Measurements from ENCODE around the gene APCDD1. TPM values are rescaled to one million over a fixed set of nuclear protein-coding genes. Genes with fewer than 3 reads are reported as not detected.

Gene APCDD1
- total RNA-seq, 2 donors from 2014 or later: not detected

- Mint-ChIP-seq H3K9me3 (no peaks in the 10 kb centered on the region), H3K27me3 (peaks cover 19 to 21% of the 10 kb centered on the region in 2 donors), H3K27ac (no peak overlapping the region)
Observed at GRCh38 chr18:10477863-10478260, 23.4 kb downstream of the APCDD1 start.

DNA sequence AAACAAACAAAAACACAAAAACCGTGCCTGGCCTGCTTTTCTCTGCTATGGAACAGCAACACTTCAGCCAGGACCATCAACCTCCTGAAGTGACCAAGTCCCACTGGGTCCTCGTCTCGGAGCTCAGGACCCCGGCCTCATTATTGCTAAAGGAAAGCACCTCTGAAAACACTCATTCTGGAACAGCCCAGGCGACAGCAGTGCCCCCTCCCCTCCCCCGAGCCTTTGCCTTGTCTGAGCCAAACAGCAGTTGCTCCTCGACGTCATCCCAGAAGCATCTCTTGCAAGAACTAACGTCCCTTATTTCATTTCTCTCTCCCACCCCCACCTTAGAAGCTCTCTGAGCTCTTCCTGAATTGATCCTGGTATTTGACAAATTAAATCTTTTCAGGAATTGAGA is 27.4 kb downstream of the APCDD1 start:
- no peaks in the 10 kb centered on the region for H3K36me3 Mint-ChIP-seq
- H3K9me3 Mint-ChIP-seq: no peaks in the 10 kb centered on the region
- no peaks in the 10 kb centered on the region for H3K4me1 Mint-ChIP-seq (ENCODE audit: low read depth in 2 of 2)
- H3K27ac Mint-ChIP-seq: no peak overlapping the region
- no peak for ATAC-seq
- DNase-seq (ENCODE audit: low spot score): no peak
- peaks cover 16 to 18% of the 10 kb centered on the region in 2 donors for H3K27me3 Mint-ChIP-seq
- no peak overlapping the region for H3K4me3 Mint-ChIP-seq

More at GRCh38 chr18:10477863-10478260, 23.4 kb downstream of the APCDD1 start:
- ATAC-seq: no peak
- Mint-ChIP-seq H3K4me3 (no peak overlapping the region), H3K4me1 (ENCODE audit: low read depth in 2 of 2) (no peaks in the 10 kb centered on the region), H3K36me3 (no peaks in the 10 kb centered on the region)
- no peak for DNase-seq (ENCODE audit: low spot score)

DNA sequence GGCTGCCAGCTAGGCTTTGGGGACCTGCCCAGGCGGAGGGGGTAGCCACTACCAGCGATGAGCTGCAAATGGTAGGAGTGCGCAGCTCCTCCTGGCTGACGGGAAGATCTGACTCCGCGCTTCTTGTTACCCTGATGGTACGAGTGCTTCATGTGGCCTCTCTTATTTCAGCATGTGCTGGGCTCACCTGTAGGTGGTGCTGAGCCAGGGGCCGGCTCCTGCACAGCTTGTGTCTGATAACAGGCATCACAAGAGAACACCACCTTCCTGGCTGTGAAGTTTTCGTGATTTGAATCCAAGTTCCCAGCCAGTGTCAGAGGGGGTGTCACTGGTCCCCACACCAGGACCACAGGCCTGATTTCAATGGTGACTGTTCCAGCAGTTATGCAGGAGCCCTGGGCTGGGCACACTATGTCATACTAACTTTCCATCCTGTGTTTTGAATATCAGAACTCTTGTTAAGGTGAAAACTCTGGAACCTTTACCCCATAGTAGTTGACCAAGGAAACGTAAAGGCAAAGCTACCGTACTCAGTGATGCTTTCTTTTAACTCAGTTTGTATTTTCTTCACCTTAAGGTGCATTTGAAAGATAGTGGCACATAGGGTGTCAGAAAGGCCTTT is 28.0 kb downstream of the APCDD1 start:
- no peaks in the 10 kb centered on the region for H3K9me3 Mint-ChIP-seq
- DNase-seq (ENCODE audit: low spot score) (no peak), ATAC-seq (no peak)
- H3K4me1 Mint-ChIP-seq (ENCODE audit: low read depth in 2 of 2): no peaks in the 10 kb centered on the region
- no peaks in the 10 kb centered on the region for H3K36me3 Mint-ChIP-seq
- H3K4me3 Mint-ChIP-seq: no peak overlapping the region
- no peak overlapping the region for H3K27ac Mint-ChIP-seq
- H3K27me3 Mint-ChIP-seq: peaks cover 10 to 13% of the 10 kb centered on the region in 2 donors

GRCh38 chr18:10482985-10483949 is 28.8 kb downstream of the APCDD1 start:
- Mint-ChIP-seq H3K27ac (no peak overlapping the region), H3K4me1 (ENCODE audit: low read depth in 2 of 2) (no peaks in the 10 kb centered on the region), H3K4me3 (no peak overlapping the region), H3K36me3 (no peaks in the 10 kb centered on the region), H3K9me3 (no peaks in the 10 kb centered on the region), H3K27me3 (peaks cover 9 to 12% of the 10 kb centered on the region in 2 donors)
- ATAC-seq (peak; percentile 36 to 55), DNase-seq (ENCODE audit: low spot score) (no peak)

- H3K27ac Mint-ChIP-seq: no peak overlapping the region
- no peak for DNase-seq (ENCODE audit: low spot score)
Observed at GRCh38 chr18:10485475-10485874, 31.0 kb downstream of the APCDD1 start.

DNA sequence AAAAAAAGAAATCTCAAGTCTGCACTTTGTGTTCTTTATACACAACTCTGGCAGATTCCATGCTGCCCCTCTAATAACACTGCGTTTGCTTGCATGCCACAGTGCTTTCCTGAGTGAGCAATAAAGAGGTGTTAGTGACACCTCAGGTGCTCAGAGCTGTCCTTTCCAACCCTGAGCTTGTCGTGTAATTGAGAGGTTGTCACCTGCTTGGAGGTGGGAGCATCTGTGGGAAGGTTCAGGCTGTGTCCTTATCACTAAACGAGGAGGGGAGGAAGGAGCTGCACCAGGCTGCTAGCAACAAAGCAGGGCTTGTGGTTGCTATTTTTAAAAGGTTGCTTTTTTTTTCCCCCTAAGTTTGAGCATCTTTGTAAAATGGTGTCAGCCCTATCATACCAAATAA is 31.9 kb downstream of the APCDD1 start:
- DNase-seq (ENCODE audit: low spot score) (no peak), ATAC-seq (no peak)
- no peak overlapping the region for H3K27ac Mint-ChIP-seq
- no peaks in the 10 kb centered on the region for H3K9me3 Mint-ChIP-seq
- H3K36me3 Mint-ChIP-seq: no peaks in the 10 kb centered on the region
- H3K4me1 Mint-ChIP-seq (ENCODE audit: low read depth in 2 of 2): peaks cover 0 to 7% of the 10 kb centered on the region in 2 donors
- peaks cover under 1 to 7% of the 10 kb centered on the region in 2 donors for H3K27me3 Mint-ChIP-seq
- no peak overlapping the region for H3K4me3 Mint-ChIP-seq

More at GRCh38 chr18:10485475-10485874, 31.0 kb downstream of the APCDD1 start:
- peaks cover 0 to 3% of the 10 kb centered on the region in 2 donors for H3K4me1 Mint-ChIP-seq (ENCODE audit: low read depth in 2 of 2)
- H3K4me3 Mint-ChIP-seq: no peak overlapping the region
- H3K27me3 Mint-ChIP-seq: peaks cover 2 to 12% of the 10 kb centered on the region in 2 donors
- no peak for ATAC-seq
- no peaks in the 10 kb centered on the region for H3K36me3 Mint-ChIP-seq
- H3K9me3 Mint-ChIP-seq: no peaks in the 10 kb centered on the region

DNA sequence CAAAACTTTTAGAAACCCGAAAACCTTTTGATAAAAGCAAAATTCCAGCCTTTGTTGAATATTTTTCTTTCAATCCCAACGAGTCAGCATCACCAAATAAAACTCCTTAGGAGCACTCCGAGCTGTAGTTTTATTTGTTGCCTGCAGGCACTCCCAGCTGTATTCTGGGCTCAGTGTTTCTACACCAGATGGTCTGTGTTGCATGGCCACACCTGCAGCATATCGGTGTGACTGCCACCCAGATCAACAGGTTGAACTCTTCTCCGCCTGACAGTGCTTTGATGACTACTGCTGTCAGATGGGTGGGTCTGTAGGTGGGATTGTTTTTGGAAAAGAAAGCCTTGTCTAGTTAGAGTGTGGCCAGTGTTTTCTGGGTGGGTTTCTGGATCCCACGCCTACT is 32.7 kb downstream of the APCDD1 start:
- ATAC-seq (no peak), DNase-seq (ENCODE audit: low spot score) (no peak)
- Mint-ChIP-seq H3K9me3 (no peaks in the 10 kb centered on the region), H3K27me3 (peaks cover 0 to 5% of the 10 kb centered on the region in 2 donors), H3K4me1 (ENCODE audit: low read depth in 2 of 2) (peaks cover 0 to 7% of the 10 kb centered on the region in 2 donors), H3K4me3 (no peak overlapping the region), H3K27ac (no peak overlapping the region), H3K36me3 (no peaks in the 10 kb centered on the region)

DNA sequence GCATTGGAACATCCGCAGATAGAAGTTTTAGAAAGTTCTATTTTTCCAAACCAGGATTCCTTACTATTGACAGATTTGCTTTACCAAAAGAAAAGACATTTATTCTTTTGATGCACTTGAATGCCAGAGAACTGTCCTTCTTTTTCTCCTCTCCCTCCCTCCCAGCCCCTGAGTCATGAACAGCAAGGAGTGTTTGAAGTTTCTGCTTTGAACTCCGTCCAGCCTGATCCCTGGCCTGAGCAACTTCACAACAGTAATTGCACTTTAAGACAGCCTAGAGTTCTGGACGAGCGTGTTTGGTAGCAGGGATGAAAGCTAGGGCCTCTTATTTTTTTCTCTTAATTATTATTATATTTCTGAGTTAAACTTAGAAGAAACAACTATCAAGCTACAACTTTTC is 33.6 kb downstream of the APCDD1 start:
- no peak for ATAC-seq
- Mint-ChIP-seq H3K27ac (no peak overlapping the region), H3K4me3 (no peak overlapping the region), H3K4me1 (ENCODE audit: low read depth in 2 of 2) (peaks cover 0 to 7% of the 10 kb centered on the region in 2 donors), H3K27me3 (peaks cover 0 to 5% of the 10 kb centered on the region in 2 donors), H3K9me3 (no peaks in the 10 kb centered on the region), H3K36me3 (no peaks in the 10 kb centered on the region)
- no peak for DNase-seq (ENCODE audit: low spot score)

GRCh38 chr18:10490401-10491165 is 36.1 kb downstream of the APCDD1 start:
- no peak overlapping the region for H3K4me3 Mint-ChIP-seq
- DNase-seq (ENCODE audit: low spot score): no peak
- no peak overlapping the region for H3K27ac Mint-ChIP-seq
- H3K4me1 Mint-ChIP-seq (ENCODE audit: low read depth in 2 of 2): peaks cover 0 to 7% of the 10 kb centered on the region in 2 donors
- peaks cover 4 to 10% of the 10 kb centered on the region in 2 donors for H3K27me3 Mint-ChIP-seq
- no peaks in the 10 kb centered on the region for H3K36me3 Mint-ChIP-seq
- ATAC-seq: peak; percentile 72 to 79
- H3K9me3 Mint-ChIP-seq: no peaks in the 10 kb centered on the region

GRCh38 chr18:10495936-10496335 is 41.5 kb downstream of the APCDD1 start:
- no peaks in the 10 kb centered on the region for H3K36me3 Mint-ChIP-seq
- H3K9me3 Mint-ChIP-seq: no peaks in the 10 kb centered on the region
- ATAC-seq: no peak
- peaks cover 7 to 9% of the 10 kb centered on the region in 2 donors for H3K4me1 Mint-ChIP-seq (ENCODE audit: low read depth in 2 of 2)
- no peak overlapping the region for H3K4me3 Mint-ChIP-seq
- H3K27me3 Mint-ChIP-seq: peaks cover 19 to 51% of the 10 kb centered on the region in 2 donors
- DNase-seq (ENCODE audit: low spot score): no peak
- H3K27ac Mint-ChIP-seq: no peak overlapping the region

DNA sequence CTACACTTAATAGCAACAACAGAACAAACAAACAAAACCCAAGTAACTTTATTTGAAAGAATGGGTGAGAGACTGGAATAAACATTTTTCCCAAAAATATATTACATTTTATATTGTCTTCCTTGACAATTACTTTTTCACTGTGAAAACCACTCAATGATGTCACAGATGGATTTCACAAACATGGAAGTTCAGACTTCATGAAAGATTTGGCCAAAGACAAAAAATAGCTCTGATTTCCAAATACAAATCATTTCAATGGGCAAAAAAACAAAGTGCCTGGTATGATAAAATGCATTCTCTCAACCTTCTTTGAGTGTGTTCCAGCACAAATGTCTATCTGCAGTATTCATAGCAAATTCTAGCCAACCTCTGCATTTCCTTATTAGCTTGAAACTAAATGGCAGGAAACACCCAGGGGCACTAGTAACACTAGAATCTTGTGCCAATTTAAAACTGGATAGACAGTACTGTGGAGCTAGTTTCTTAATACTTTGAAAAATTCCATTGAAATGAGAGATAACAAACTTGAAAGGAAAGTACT is 42.8 kb downstream of the APCDD1 start:
- Mint-ChIP-seq H3K4me3 (no peak overlapping the region), H3K27ac (no peak overlapping the region), H3K27me3 (peaks cover 24 to 65% of the 10 kb centered on the region in 2 donors), H3K9me3 (no peaks in the 10 kb centered on the region), H3K36me3 (no peaks in the 10 kb centered on the region), H3K4me1 (ENCODE audit: low read depth in 2 of 2) (peaks cover 6 to 9% of the 10 kb centered on the region in 2 donors)
- DNase-seq (ENCODE audit: low spot score) (no peak), ATAC-seq (no peak)

DNA sequence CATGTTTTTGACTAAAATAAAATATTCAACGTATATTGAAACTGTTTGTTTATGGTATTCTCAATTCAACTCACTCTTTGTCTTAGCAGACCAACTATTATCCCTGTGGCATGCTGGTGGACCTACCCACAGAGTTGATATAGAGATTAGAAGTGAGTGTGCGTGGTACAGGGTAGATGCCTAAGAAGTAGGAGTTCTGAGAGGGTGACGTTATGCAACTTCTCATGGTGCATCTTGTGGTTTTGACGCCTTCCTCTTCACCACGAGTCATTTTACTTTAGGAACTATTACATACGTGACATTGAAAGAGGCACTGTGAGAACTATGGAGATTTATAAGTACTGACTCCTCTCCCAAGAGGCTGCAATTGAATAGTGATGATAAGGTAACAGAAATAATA is 44.8 kb downstream of the APCDD1 start:
- no peak for DNase-seq (ENCODE audit: low spot score)
- no peak overlapping the region for H3K27ac Mint-ChIP-seq
- peaks cover 30 to 84% of the 10 kb centered on the region in 2 donors for H3K27me3 Mint-ChIP-seq
- no peaks in the 10 kb centered on the region for H3K36me3 Mint-ChIP-seq
- peak in 1 of 2 donors; percentile 65 for ATAC-seq
- H3K4me3 Mint-ChIP-seq: no peak overlapping the region
- H3K9me3 Mint-ChIP-seq: no peaks in the 10 kb centered on the region
- peaks cover 6 to 9% of the 10 kb centered on the region in 2 donors for H3K4me1 Mint-ChIP-seq (ENCODE audit: low read depth in 2 of 2)

- peaks cover 5% of the 10 kb centered on the region for H3K36me3 Mint-ChIP-seq
- H3K27me3 Mint-ChIP-seq: peaks cover 35 to 88% of the 10 kb centered on the region in 2 donors
- H3K9me3 Mint-ChIP-seq: peaks cover 3% of the 10 kb centered on the region
- peaks cover 6 to 9% of the 10 kb centered on the region in 2 donors for H3K4me1 Mint-ChIP-seq (ENCODE audit: low read depth in 2 of 2)
- H3K4me3 Mint-ChIP-seq: no peak overlapping the region
- no peak overlapping the region for H3K27ac Mint-ChIP-seq
- DNase-seq (ENCODE audit: low spot score) (no peak), ATAC-seq (no peak)
Observed at GRCh38 chr18:10500038-10500437, 45.6 kb downstream of the APCDD1 start.
